Large intestine (tissue), 3 donors: ENCODE measurements around the gene DTNB. TPM values are rescaled to one million over a fixed set of nuclear protein-coding genes. Genes with fewer than 3 reads are reported as not detected.

Experiments used
- DNase-seq, 2 donors: peaks; one replicate each; pipeline versions ENCODE4 v3.0.0 to v3.0.0-alpha.2; 2013
- H3K27ac ChIP-seq: one replicate; pipeline ENCODE4 v1.5.1; 2013; ENCODE audit warnings: low read length
- H3K27me3 ChIP-seq: 2 replicates; pipeline ENCODE4 v1.6.1; 2013; ENCODE audit warnings: low read length; ENCODE audit not compliant: control insufficient read depth, insufficient read depth
- H3K36me3 ChIP-seq: 2 replicates; pipeline ENCODE4 v1.6.1; 2013; ENCODE audit warnings: low read length; ENCODE audit not compliant: control insufficient read depth, insufficient read depth
- H3K4me1 ChIP-seq: one replicate; pipeline ENCODE4 v1.6.1; 2013; ENCODE audit warnings: low read length; ENCODE audit not compliant: control insufficient read depth, insufficient read depth
- H3K4me3 ChIP-seq: one replicate; pipeline ENCODE4 v1.5.1; 2013; ENCODE audit warnings: low read length
- H3K9me3 ChIP-seq: one replicate; pipeline ENCODE4 v1.6.1; 2013; ENCODE audit warnings: mild to moderate bottlenecking, low read depth, low read length, moderate library complexity; ENCODE audit not compliant: control insufficient read depth
- WGBS: methylation state at CpG from one replicate; pipeline ENCODE4 v1.1.5; 2013; ENCODE audit warnings: low lambda C conversion rate; ENCODE audit not compliant: insufficient coverage; 5-methylcytosine and 5-hydroxymethylcytosine counted together
- polyA plus RNA-seq: library from polyadenylated mRNA; unstranded; fragments of 120-200 nt; gene quantifications from one replicate; pipeline ENCODE4 v1.2.1, GENCODE V29; 2013

DTNB gene
- polyA plus RNA-seq, 1 donor = 6.8 TPM

- H3K27ac ChIP-seq = peak overlapping the region; percentile 73
- no CpG with 5 or more reads among the region's 73 CpGs for WGBS
- DNase-seq = peak; percentile 42 to 83
- no peaks in the 10 kb centered on the region for H3K9me3 ChIP-seq
- no peaks in the 10 kb centered on the region for H3K27me3 ChIP-seq
- peaks cover 24% of the 10 kb centered on the region for H3K4me1 ChIP-seq
- peak overlapping the region; percentile 61 for H3K4me3 ChIP-seq
- H3K36me3 ChIP-seq = peaks cover 11% of the 10 kb centered on the region
These were observed 333.0 kb downstream of the DTNB start for GRCh38 chr2:25340181-25340921.

- DNase-seq = peak; percentile 45 to 79
- peaks cover 11% of the 10 kb centered on the region for H3K36me3 ChIP-seq
- no peaks in the 10 kb centered on the region for H3K27me3 ChIP-seq
- WGBS = no CpG with 5 or more reads among the region's 18 CpGs
- peak overlapping the region; percentile 61 for H3K4me3 ChIP-seq
- peaks cover 24% of the 10 kb centered on the region for H3K4me1 ChIP-seq
- no peaks in the 10 kb centered on the region for H3K9me3 ChIP-seq
- H3K27ac ChIP-seq = peak overlapping the region; percentile 73
These were observed 333.6 kb downstream of the DTNB start for GRCh38 chr2:25339791-25340180.

GRCh38 chr2:25339211-25339674, 334.1 kb downstream of the DTNB start:
- WGBS = no CpG with 5 or more reads among the region's 8 CpGs
- DNase-seq = no peak
- peak overlapping the region; percentile 61 for H3K4me3 ChIP-seq

GRCh38 chr2:25338401-25338800, 335.0 kb downstream of the DTNB start:
- Histone ChIP-seq H3K36me3 (peaks cover 15% of the 10 kb centered on the region), H3K27me3 (no peaks in the 10 kb centered on the region), H3K9me3 (no peaks in the 10 kb centered on the region), H3K27ac (no peak overlapping the region), H3K4me1 (peaks cover 27% of the 10 kb centered on the region), H3K4me3 (no peak overlapping the region)
- WGBS = no CpG with 5 or more reads among the region's 13 CpGs
- DNase-seq = no peak

More at GRCh38 chr2:25339211-25339674, 334.1 kb downstream of the DTNB start:
- Histone ChIP-seq H3K36me3 (peaks cover 13% of the 10 kb centered on the region), H3K27ac (peak overlapping the region; percentile 73), H3K9me3 (no peaks in the 10 kb centered on the region), H3K27me3 (no peaks in the 10 kb centered on the region), H3K4me1 (peaks cover 27% of the 10 kb centered on the region)

- Histone ChIP-seq H3K9me3 (no peaks in the 10 kb centered on the region), H3K27me3 (no peaks in the 10 kb centered on the region), H3K27ac (no peak overlapping the region), H3K4me3 (no peak overlapping the region), H3K4me1 (peaks cover 25% of the 10 kb centered on the region), H3K36me3 (peaks cover 15% of the 10 kb centered on the region)
- WGBS = no CpG with 5 or more reads among the region's 7 CpGs
- no peak for DNase-seq
These were observed 335.5 kb downstream of the DTNB start for GRCh38 chr2:25337891-25338290.

- H3K4me3 ChIP-seq = no peak overlapping the region
- no peak for DNase-seq
- H3K36me3 ChIP-seq = peaks cover 15% of the 10 kb centered on the region
- peaks cover 20% of the 10 kb centered on the region for H3K4me1 ChIP-seq
- no CpG with 5 or more reads among the region's 10 CpGs for WGBS
- H3K9me3 ChIP-seq = no peaks in the 10 kb centered on the region
- H3K27ac ChIP-seq = no peak overlapping the region
- no peaks in the 10 kb centered on the region for H3K27me3 ChIP-seq
These were observed 336.1 kb downstream of the DTNB start for GRCh38 chr2:25337276-25337675.

GRCh38 chr2:25336383-25336841, 337.0 kb downstream of the DTNB start:
- H3K4me1 ChIP-seq = peaks cover 20% of the 10 kb centered on the region
- H3K27me3 ChIP-seq = no peaks in the 10 kb centered on the region
- H3K9me3 ChIP-seq = no peaks in the 10 kb centered on the region
- WGBS = no CpG with 5 or more reads among the region's 10 CpGs
- no peak overlapping the region for H3K4me3 ChIP-seq
- no peak overlapping the region for H3K27ac ChIP-seq
- H3K36me3 ChIP-seq = peaks cover 15% of the 10 kb centered on the region
- DNase-seq = no peak

GRCh38 chr2:25335971-25336370, 337.4 kb downstream of the DTNB start:
- no peak for DNase-seq
- Histone ChIP-seq H3K4me3 (no peak overlapping the region), H3K4me1 (peaks cover 20% of the 10 kb centered on the region), H3K27me3 (no peaks in the 10 kb centered on the region), H3K27ac (no peak overlapping the region), H3K9me3 (no peaks in the 10 kb centered on the region), H3K36me3 (peaks cover 20% of the 10 kb centered on the region)
- WGBS = no CpG with 5 or more reads among the region's 6 CpGs

GRCh38 chr2:25335204-25335603, 338.2 kb downstream of the DTNB start:
- Histone ChIP-seq H3K36me3 (peaks cover 22% of the 10 kb centered on the region), H3K9me3 (no peaks in the 10 kb centered on the region), H3K4me1 (peaks cover 23% of the 10 kb centered on the region), H3K27ac (no peak overlapping the region), H3K4me3 (no peak overlapping the region), H3K27me3 (no peaks in the 10 kb centered on the region)
- WGBS = no CpG with 5 or more reads among the region's 8 CpGs
- no peak for DNase-seq

GRCh38 chr2:25334482-25334881, 338.9 kb downstream of the DTNB start:
- H3K4me3 ChIP-seq = no peak overlapping the region
- H3K36me3 ChIP-seq = peaks cover 22% of the 10 kb centered on the region
- DNase-seq = no peak
- no peaks in the 10 kb centered on the region for H3K27me3 ChIP-seq
- H3K4me1 ChIP-seq = peaks cover 16% of the 10 kb centered on the region
- H3K9me3 ChIP-seq = no peaks in the 10 kb centered on the region
- WGBS = no CpG with 5 or more reads among the region's 8 CpGs
- H3K27ac ChIP-seq = no peak overlapping the region

- H3K9me3 ChIP-seq = no peaks in the 10 kb centered on the region
- H3K4me1 ChIP-seq = peaks cover 12% of the 10 kb centered on the region
- no peak overlapping the region for H3K27ac ChIP-seq
- H3K36me3 ChIP-seq = peaks cover 22% of the 10 kb centered on the region
- no peak for DNase-seq
- no peaks in the 10 kb centered on the region for H3K27me3 ChIP-seq
- no peak overlapping the region for H3K4me3 ChIP-seq
- no CpG with 5 or more reads among the region's 4 CpGs for WGBS
These were observed 339.4 kb downstream of the DTNB start for GRCh38 chr2:25333981-25334380.
